ENCODE data around the gene PFKFB1. TPM values are rescaled to one million over a fixed set of nuclear protein-coding genes. Genes with fewer than 3 reads are reported as not detected.

PFKFB1 gene
- 0.51 and 0.86 TPM in 2 replicates for total RNA-seq (ENCODE audit: low replicate concordance)
- long read RNA-seq, partial matches to known transcripts, result 1 of 4 reads
- long read RNA-seq, other reads (novel, unspliced or antisense), result 3 of 4 reads

GRCh38 chrX:54994099-54994498 lies at the start of gene PFKFB1:
Gene PFKFB1, minus strand, starts transcription at chrX:54994188. Its CDS starts 181 bp downstream, at chrX:54994007.
- no peaks in the 10 kb centered on the region for H3K36me3 Mint-ChIP-seq
- H3K4me3 Mint-ChIP-seq, result no peak within 1 kb of the TSS
- no peaks in the 10 kb centered on the region for H3K9me3 Mint-ChIP-seq
- no peaks in the 10 kb centered on the region for H3K4me1 Mint-ChIP-seq (ENCODE audit: unreplicated experiment)
- DNase-seq (ENCODE audit: extremely low spot score, unreplicated experiment), result no peak
- no peak within 1 kb of the TSS for H3K27ac Mint-ChIP-seq
- no peaks in the 10 kb centered on the region for H3K27me3 Mint-ChIP-seq
- no peak for TF ChIP-seq CTCF (conservative IDR thresholded peaks at IDR 0.05)

- Mint-ChIP-seq H3K4me1 (ENCODE audit: unreplicated experiment) (no peaks in the 10 kb centered on the region), H3K4me3 (no peak overlapping the region), H3K9me3 (no peaks in the 10 kb centered on the region), H3K27ac (no peak overlapping the region), H3K27me3 (no peaks in the 10 kb centered on the region), H3K36me3 (no peaks in the 10 kb centered on the region)
- TF ChIP-seq CTCF (conservative IDR thresholded peaks at IDR 0.05), result no peak
- DNase-seq (ENCODE audit: extremely low spot score, unreplicated experiment), result no peak
These were observed 47.5 kb upstream of the PFKFB1 start for GRCh38 chrX:55041514-55041913.

GRCh38 chrX:55039471-55039870 lies 45.5 kb upstream of the PFKFB1 start:
- Mint-ChIP-seq H3K27ac (no peak overlapping the region), H3K36me3 (no peaks in the 10 kb centered on the region), H3K9me3 (no peaks in the 10 kb centered on the region), H3K4me1 (ENCODE audit: unreplicated experiment) (no peaks in the 10 kb centered on the region), H3K4me3 (no peak overlapping the region), H3K27me3 (no peaks in the 10 kb centered on the region)
- TF ChIP-seq CTCF (conservative IDR thresholded peaks at IDR 0.05), result no peak
- DNase-seq (ENCODE audit: extremely low spot score, unreplicated experiment), result no peak

- DNase-seq (ENCODE audit: extremely low spot score, unreplicated experiment), result no peak
- no peak for TF ChIP-seq CTCF (conservative IDR thresholded peaks at IDR 0.05)
- no peaks in the 10 kb centered on the region for H3K27me3 Mint-ChIP-seq
- no peaks in the 10 kb centered on the region for H3K9me3 Mint-ChIP-seq
- H3K36me3 Mint-ChIP-seq, result no peaks in the 10 kb centered on the region
- H3K4me1 Mint-ChIP-seq (ENCODE audit: unreplicated experiment), result no peaks in the 10 kb centered on the region
- no peak overlapping the region for H3K4me3 Mint-ChIP-seq
- no peak overlapping the region for H3K27ac Mint-ChIP-seq
These were observed 39.4 kb upstream of the PFKFB1 start for GRCh38 chrX:55033429-55033828.

GRCh38 chrX:55030271-55031205 lies 36.5 kb upstream of the PFKFB1 start, which contains the start of gene ALAS2:
Gene ALAS2, minus strand, starts transcription at chrX:55030977. Its CDS starts 4,977 bp downstream, at chrX:55026000.
- no peak for DNase-seq (ENCODE audit: extremely low spot score, unreplicated experiment)
- Mint-ChIP-seq H3K27ac (no peak within 1 kb of the TSS), H3K4me1 (ENCODE audit: unreplicated experiment) (no peaks in the 10 kb centered on the region), H3K27me3 (no peaks in the 10 kb centered on the region), H3K4me3 (no peak within 1 kb of the TSS), H3K9me3 (no peaks in the 10 kb centered on the region), H3K36me3 (no peaks in the 10 kb centered on the region)
- no peak for TF ChIP-seq CTCF (conservative IDR thresholded peaks at IDR 0.05)
